NCI-H2107 treated with DMSO at 0.1 percent for 48 hours (cell line): ENCODE data around the gene IGFL4.

Source experiments
- DNase-seq: peaks from one replicate; lab custom pipeline; 2025; ENCODE audit not compliant: unreplicated experiment; lab: John Stamatoyannopoulos, UW

IGFL4 gene

GRCh38 chr19:46065486-46066071 lies 24.8 kb upstream of the IGFL4 start:
- DNase-seq, result no peak

GRCh38 chr19:46063201-46063600 lies 22.4 kb upstream of the IGFL4 start:
- no peak for DNase-seq

GRCh38 chr19:46060012-46060411 lies 19.2 kb upstream of the IGFL4 start:
- DNase-seq, result no peak

GRCh38 chr19:46058778-46059177 lies 18.0 kb upstream of the IGFL4 start:
- no peak for DNase-seq

- DNase-seq, result no peak
Observed at GRCh38 chr19:46056536-46056935, 15.7 kb upstream of the IGFL4 start.

- no peak for DNase-seq
Observed at GRCh38 chr19:46052896-46053295, 12.1 kb upstream of the IGFL4 start.

GRCh38 chr19:46049597-46049996 lies 8.8 kb upstream of the IGFL4 start:
- DNase-seq, result no peak

- DNase-seq, result no peak
Observed at GRCh38 chr19:46043519-46043918, 2.7 kb upstream of the IGFL4 start.

GRCh38 chr19:46042252-46042883 lies 1.6 kb upstream of the IGFL4 start:
- no peak for DNase-seq

GRCh38 chr19:46040125-46040524 lies 677 bp downstream of the IGFL4 start:
- no peak for DNase-seq

GRCh38 chr19:46036744-46037128 lies 4.1 kb downstream of the IGFL4 start:
- no peak for DNase-seq

- no peak for DNase-seq
Observed at GRCh38 chr19:46035986-46036743, 4.6 kb downstream of the IGFL4 start.

GRCh38 chr19:46035546-46035945 lies 5.3 kb downstream of the IGFL4 start:
- DNase-seq, result no peak

- no peak for DNase-seq
Observed at GRCh38 chr19:46033401-46033800, 7.4 kb downstream of the IGFL4 start.

GRCh38 chr19:46032597-46033025 lies 8.2 kb downstream of the IGFL4 start:
- DNase-seq, result no peak

- no peak for DNase-seq
Observed at GRCh38 chr19:46031781-46032596, 8.8 kb downstream of the IGFL4 start.

- DNase-seq, result no peak
Observed at GRCh38 chr19:46030812-46031550, 9.8 kb downstream of the IGFL4 start.

- DNase-seq, result no peak
Observed at GRCh38 chr19:46025835-46026234, 15.0 kb downstream of the IGFL4 start.

GRCh38 chr19:46023311-46023779 lies 17.5 kb downstream of the IGFL4 start:
- DNase-seq, result no peak

- no peak for DNase-seq
Observed at GRCh38 chr19:46022431-46023310, 18.1 kb downstream of the IGFL4 start, which contains the start of gene PGLYRP1. TSS of gene PGLYRP1 (minus strand) at chr19:46023053. CDS start at chr19:46023021, 32 bp downstream.
